Suppressor macrophage (primary cell): Measurements from ENCODE around the gene HDGFL2.

Experiments
- DNase-seq, 4 experiments: peaks; one replicate each; pipeline ENCODE4 v3.0.0-alpha.2; 2020 to 2022

Gene HDGFL2

GRCh38 chr19:4499855-4500254 is 27.8 kb downstream of the HDGFL2 start:
- no peak for DNase-seq

- no peak for DNase-seq
Measured at GRCh38 chr19:4500841-4501591, 28.9 kb downstream of the HDGFL2 start.

- DNase-seq, result no peak
Measured at GRCh38 chr19:4501691-4502090, 29.6 kb downstream of the HDGFL2 start.

- DNase-seq, result peak in 2 of 4 experiments; percentile 26 to 28
Measured at GRCh38 chr19:4502282-4503131, 30.4 kb downstream of the HDGFL2 start.

- no peak for DNase-seq
Measured at GRCh38 chr19:4503132-4503824, 31.2 kb downstream of the HDGFL2 start.

- DNase-seq, result no peak
Measured at GRCh38 chr19:4503825-4504170, 31.7 kb downstream of the HDGFL2 start.

GRCh38 chr19:4504297-4504701 is 32.2 kb downstream of the HDGFL2 start:
- DNase-seq, result no peak

- peak; percentile 85 to 95 (median 92) for DNase-seq
Measured at GRCh38 chr19:4504891-4505569, 32.9 kb downstream of the HDGFL2 start.

- DNase-seq, result no peak
Measured at GRCh38 chr19:4505570-4506448, 33.7 kb downstream of the HDGFL2 start.

GRCh38 chr19:4506449-4507149 is 34.5 kb downstream of the HDGFL2 start:
- peak; percentile 38 to 68 (median 63) for DNase-seq

- no peak for DNase-seq
Measured at GRCh38 chr19:4507150-4507452, 35.0 kb downstream of the HDGFL2 start.

- no peak for DNase-seq
Measured at GRCh38 chr19:4507804-4508203, 35.7 kb downstream of the HDGFL2 start.

GRCh38 chr19:4508698-4509097 is 36.6 kb downstream of the HDGFL2 start:
- no peak for DNase-seq

GRCh38 chr19:4510435-4511255 is 38.5 kb downstream of the HDGFL2 start:
- DNase-seq, result no peak

- DNase-seq, result no peak
Measured at GRCh38 chr19:4511300-4512054, 39.4 kb downstream of the HDGFL2 start.

GRCh38 chr19:4512070-4512469 is 40.0 kb downstream of the HDGFL2 start:
- DNase-seq, result no peak

- no peak for DNase-seq
Measured at GRCh38 chr19:4513248-4513647, 41.2 kb downstream of the HDGFL2 start.

GRCh38 chr19:4515732-4516131 is 43.6 kb downstream of the HDGFL2 start:
- DNase-seq, result no peak

GRCh38 chr19:4516199-4516938 is 44.3 kb downstream of the HDGFL2 start:
- no peak for DNase-seq
